Activated CD4-positive, CD25-positive, alpha-beta regulatory T cell treated with anti-CD3 and anti-CD28 coated beads, Interleukin-2, amount 50 U/mL, for 72 hours (primary cell): Measurements from ENCODE around the gene LGALS3.
A peak's percentile ranks its signal among the peaks of the same experiment; 100 is the strongest.

Experiments
- DNase-seq: peaks from one replicate; pipeline ENCODE4 v3.0.0; 2021

Gene LGALS3

GRCh38 chr14:55115460-55115859, 13.6 kb upstream of the LGALS3 start:
- no peak for DNase-seq

DNA sequence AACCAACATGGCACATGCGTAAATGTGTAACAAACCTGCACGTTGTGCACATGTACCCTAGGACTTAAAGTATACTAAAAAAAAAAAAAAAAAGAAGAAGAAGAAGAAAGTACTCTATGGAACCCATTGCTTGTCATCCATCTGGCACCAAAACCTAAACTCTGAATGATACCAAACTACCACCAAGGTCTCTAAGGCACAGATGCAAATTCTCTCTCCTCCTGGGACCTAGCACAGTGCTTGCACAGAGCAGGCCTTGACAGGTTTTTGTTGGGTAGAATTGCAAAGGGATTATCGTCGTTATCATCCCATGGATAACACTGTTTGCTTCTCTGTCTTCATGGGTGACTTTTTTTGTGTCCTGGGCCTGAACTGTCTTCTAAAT, 13.2 kb upstream of the LGALS3 start:
- no peak for DNase-seq

- DNase-seq = no peak
These were observed 12.6 kb upstream of the LGALS3 start for GRCh38 chr14:55116246-55117030.

DNA sequence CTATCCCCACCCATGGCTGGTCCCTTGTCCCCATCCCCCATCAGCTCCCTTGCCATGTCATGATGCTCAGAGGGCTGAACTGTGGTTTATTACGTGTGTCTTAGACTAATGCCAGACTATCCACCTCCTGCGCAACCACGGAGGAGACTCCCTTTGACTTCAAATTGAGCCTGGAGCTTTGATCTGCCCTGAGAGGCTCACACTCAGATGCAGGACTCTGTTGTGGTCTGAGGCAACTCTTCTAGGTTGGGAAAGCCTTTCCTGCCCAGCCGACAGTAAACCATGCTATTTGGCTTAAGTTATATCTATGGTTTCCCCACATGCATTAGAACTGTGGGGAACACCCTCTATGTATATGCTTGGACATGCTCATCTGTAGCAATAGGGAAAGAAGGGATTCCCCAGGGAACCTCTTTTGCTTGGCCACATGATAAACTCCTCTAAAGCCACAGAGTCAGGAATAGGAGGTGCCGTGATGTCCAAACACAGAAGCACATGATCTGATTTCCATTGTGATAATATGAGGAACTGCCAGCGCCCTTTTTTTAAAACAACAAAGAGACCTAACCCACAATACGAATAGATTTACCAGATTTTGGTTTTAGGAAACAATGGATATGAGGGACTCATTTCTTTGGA, 11.1 kb upstream of the LGALS3 start:
- no peak for DNase-seq

GRCh38 chr14:55118761-55119160, 10.3 kb upstream of the LGALS3 start:
- DNase-seq = no peak

GRCh38 chr14:55120571-55121495, 8.2 kb upstream of the LGALS3 start:
- no peak for DNase-seq

DNA sequence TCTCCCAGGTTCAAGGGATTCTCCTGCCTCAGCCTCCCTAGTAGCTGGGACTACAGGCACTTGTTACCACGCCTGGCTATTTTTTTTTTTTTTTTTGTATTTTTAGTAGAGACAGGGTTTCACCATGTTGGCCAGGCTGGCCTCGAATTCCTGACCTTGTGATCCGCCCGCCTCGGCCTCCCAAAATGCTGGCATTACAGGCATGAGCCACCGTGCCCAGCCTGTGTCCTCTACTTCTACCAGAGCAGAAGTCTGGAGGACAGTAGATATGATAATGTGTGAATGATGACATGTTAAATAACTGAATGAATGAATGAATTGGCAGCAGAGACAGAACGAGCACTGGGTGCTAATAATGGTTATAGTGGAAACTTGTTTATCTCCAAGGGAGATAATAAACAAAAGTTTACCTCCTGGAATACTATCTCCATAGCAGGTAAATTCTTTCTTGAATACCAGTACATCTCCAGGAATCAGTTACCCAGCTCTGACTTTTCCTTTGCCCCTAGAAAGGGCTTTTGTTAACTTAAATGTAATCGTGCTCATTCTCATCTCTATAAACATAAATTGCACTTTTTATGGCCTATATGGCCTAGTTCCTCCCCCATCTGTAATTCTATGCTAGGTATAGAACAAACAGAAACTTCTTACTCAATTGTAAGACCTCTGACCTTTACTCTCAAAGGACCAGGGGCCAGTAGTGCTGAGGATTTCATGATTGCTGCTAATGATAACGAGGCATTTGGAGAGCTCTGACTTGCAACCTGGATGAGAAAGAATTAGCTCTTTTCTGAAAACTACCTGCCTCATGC, 7.2 kb upstream of the LGALS3 start:
- DNase-seq = no peak

GRCh38 chr14:55122440-55122986, 6.5 kb upstream of the LGALS3 start:
- no peak for DNase-seq

GRCh38 chr14:55123101-55123500, 6.0 kb upstream of the LGALS3 start:
- DNase-seq = no peak

DNA sequence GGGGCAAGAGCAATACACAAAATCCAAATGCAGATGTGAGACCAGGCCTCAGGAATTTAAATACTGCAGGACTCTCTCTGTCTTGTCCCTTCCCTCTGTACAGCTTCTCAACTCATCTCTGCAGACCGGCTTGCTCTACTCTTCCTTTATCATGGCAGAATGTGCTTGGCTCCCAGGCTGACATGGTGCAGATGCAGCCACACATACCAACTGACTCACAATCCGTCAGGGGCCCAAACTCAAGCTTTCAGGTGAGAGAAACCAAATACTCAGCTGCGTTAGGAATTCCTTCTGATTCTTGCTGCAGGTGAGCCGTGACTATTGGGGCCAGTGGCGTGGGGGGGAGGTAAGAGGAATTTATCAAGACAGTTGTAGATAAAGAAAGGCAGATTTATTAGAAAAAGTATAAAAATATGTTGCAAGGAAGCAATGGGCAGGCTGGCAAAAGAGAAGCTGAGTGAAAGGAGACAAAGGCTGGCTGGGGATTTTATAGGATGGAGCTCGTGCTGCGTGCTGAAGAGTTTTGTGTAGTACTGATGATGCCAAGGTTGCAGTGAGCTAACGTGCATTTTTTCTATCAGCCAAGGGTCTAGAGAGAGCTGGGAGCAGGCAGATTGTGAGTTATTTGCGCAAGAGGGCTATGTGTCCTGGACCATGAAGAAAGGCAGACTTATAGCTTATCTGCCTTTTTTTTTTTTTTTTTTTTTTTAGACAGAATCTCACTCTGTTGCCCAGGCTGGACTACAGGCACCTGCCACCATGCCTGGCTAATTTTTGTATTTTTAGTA, 5.0 kb upstream of the LGALS3 start:
- no peak for DNase-seq

DNA sequence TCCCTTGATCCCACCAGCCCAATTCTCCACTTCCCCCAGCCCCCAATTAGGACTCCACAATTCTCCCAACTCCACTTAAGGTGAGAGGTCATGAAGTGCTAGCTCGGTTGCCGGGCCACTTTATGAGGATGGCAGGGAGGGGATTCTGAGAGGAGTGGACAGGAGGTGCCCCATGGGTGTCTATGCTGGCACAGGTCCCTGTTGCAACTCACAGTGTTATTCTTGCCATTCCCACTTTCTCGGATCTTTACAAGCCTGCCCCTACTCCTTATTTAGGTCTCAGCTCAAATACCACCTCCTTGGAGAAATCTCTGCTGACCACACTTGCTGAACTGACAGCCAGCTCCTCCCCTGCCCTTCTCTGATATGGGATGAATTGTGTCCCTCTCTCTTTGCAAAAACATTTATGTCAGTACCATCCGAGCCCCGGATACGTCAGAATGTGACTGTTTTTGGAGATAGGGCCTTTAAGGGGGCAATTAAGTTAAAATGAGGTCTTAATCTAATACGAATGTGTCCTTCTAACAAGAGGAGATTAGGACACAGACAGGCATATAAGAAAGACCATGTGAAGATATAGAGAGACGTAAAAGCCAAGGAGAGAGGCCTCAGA, 4.2 kb upstream of the LGALS3 start:
- DNase-seq = no peak

- DNase-seq = no peak
These were observed 3.6 kb upstream of the LGALS3 start for GRCh38 chr14:55125403-55125802.

GRCh38 chr14:55126034-55126433, 3.0 kb upstream of the LGALS3 start:
- DNase-seq = no peak

DNA sequence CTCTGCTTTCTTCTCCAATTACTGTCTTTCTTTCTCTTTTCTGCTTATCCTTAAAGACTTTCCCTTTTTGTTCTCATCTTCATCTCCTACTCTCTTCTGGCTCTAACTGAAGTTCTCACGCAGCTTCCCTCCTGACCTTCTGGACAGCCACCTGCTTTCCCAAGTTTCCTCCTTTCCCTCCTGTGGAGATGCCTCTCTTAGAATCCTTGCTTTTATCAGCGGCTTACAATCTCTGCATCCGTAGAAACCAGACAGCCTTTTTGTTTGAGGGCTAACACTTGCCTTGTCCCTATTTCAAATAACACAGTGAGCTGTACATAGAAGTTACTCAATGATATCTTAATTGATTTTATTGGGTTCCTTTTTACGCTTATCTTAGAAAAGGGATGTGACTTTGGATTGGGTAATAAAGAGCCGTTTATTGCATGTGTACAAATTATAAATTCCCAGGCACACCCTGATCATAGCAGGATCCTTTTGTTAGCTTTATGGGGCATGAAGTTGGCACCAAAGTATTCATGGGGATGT, 2.1 kb upstream of the LGALS3 start:
- no peak for DNase-seq

- DNase-seq = no peak
These were observed 1.5 kb upstream of the LGALS3 start for GRCh38 chr14:55127460-55127951.

GRCh38 chr14:55128386-55129085, 516 bp upstream of the LGALS3 start:
- DNase-seq = no peak

GRCh38 chr14:55129428-55130195, 560 bp downstream of the LGALS3 start:
- DNase-seq = peak; percentile 57

GRCh38 chr14:55130196-55130550, 1.1 kb downstream of the LGALS3 start:
- DNase-seq = no peak
